ENCODE results near the gene LIPG.

- TF ChIP-seq POLR2AphosphoS5 (IDR thresholded peaks at IDR 0.05) = no peak
- no peak for TF ChIP-seq EZH2 (IDR thresholded peaks at IDR 0.05; ENCODE audit: borderline replicate concordance, insufficient read depth, low read length, poor library complexity, severe bottlenecking)
- no peak for TF ChIP-seq REST (IDR thresholded peaks at IDR 0.05; ENCODE audit: borderline replicate concordance)
- no peak for TF ChIP-seq EP300 (conservative IDR thresholded peaks at IDR 0.05; ENCODE audit: poor library complexity, severe bottlenecking)
- TF ChIP-seq CTCF (IDR thresholded peaks at IDR 0.05; ENCODE audit: poor library complexity, severe bottlenecking) = no peak
- TF ChIP-seq TAF1 (IDR thresholded peaks at IDR 0.05; ENCODE audit: low read depth) = no peak
- no peak for TF ChIP-seq SMC3 (conservative IDR thresholded peaks at IDR 0.05; ENCODE audit: poor library complexity)
Observed at GRCh38 chr18:49572611-49573345, 10.9 kb downstream of the LIPG start.
